ENCODE measurements around the gene CD3G.
A peak's percentile ranks its signal among the peaks of the same experiment; 100 is the strongest.

Gene CD3G

DNA sequence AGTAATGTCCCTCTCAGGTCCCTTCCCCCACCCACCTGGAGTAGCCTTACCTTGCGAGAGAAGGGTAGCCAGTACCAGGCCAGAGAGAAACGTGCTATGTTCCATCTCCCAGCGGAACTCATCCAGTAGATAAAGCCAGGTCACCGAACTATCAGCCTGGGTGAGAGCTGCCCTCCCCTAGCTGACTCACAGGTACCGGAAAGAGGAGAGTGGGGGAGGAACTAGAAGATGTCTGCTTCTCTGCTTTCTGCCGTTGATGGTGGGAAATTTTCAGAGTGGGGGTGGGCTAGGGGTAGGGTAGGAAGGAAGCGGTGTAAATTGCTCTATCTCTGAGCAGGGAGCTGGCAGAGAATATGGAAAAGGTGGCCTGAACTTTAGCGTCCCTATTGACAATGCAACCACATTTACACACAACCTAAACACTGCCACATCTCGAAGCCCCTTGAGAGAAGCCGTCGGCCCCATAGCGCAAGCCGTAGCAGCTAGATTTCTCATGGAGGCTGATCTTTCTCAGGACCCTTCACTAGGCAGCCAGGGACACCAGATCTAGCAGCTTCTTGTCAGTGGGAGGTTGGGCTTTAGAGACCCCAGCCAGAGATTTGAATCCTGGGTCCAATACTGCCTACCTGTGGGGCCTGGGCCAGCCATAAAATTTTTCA is 1.5 kb upstream of the CD3G start, which contains the start of gene CD3D:
Gene CD3D (minus strand): TSS at position 203 of the 659 bp plus-strand sequence. CDS start 98 bp downstream, at position 105.
- Histone ChIP-seq H3K27ac (ENCODE audit: poor library complexity, severe bottlenecking) (no peak within 1 kb of the TSS), H3K4me3 (ENCODE audit: severe bottlenecking) (no peak within 1 kb of the TSS), H3K9me3 (ENCODE audit: severe bottlenecking) (no peaks in the 10 kb centered on the region), H3K27me3 (ENCODE audit: insufficient read depth, poor library complexity, severe bottlenecking) (no peaks in the 10 kb centered on the region), H3K4me1 (ENCODE audit: insufficient read depth, poor library complexity, severe bottlenecking) (no peaks in the 10 kb centered on the region), H3K36me3 (ENCODE audit: low read depth) (no peaks in the 10 kb centered on the region)
- DNase-seq (ENCODE audit: low spot score), result no peak
- ATAC-seq (ENCODE audit: low read depth), result no peak
- TF ChIP-seq, protein P1, sequence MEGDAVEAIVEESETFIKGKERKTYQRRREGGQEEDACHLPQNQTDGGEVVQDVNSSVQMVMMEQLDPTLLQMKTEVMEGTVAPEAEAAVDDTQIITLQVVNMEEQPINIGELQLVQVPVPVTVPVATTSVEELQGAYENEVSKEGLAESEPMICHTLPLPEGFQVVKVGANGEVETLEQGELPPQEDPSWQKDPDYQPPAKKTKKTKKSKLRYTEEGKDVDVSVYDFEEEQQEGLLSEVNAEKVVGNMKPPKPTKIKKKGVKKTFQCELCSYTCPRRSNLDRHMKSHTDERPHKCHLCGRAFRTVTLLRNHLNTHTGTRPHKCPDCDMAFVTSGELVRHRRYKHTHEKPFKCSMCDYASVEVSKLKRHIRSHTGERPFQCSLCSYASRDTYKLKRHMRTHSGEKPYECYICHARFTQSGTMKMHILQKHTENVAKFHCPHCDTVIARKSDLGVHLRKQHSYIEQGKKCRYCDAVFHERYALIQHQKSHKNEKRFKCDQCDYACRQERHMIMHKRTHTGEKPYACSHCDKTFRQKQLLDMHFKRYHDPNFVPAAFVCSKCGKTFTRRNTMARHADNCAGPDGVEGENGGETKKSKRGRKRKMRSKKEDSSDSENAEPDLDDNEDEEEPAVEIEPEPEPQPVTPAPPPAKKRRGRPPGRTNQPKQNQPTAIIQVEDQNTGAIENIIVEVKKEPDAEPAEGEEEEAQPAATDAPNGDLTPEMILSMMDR (IDR thresholded peaks at IDR 0.05; ENCODE audit: poor library complexity, severe bottlenecking), result no peak

DNA sequence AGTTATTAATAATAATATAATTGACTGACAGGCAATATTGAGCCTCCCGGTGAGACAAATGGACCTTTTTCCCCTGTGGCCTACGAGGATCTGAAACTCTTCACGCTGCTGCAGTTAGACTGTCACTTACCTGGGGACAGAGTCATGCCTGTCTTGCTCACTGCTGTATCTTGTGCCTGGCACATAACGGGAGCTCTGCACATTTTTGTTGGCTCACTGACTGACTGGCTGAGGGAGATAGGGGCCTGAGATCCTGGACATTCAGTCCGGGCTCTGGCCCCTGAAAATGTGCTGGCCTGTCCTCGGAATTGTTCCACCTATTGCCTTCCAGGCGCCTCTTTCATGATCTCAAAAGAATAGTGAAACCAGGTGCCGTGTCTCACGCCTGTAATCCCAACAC is 896 bp upstream of the CD3G start:
- Histone ChIP-seq H3K4me1 (ENCODE audit: insufficient read depth, poor library complexity, severe bottlenecking) (no peaks in the 10 kb centered on the region), H3K9me3 (ENCODE audit: severe bottlenecking) (no peaks in the 10 kb centered on the region), H3K4me3 (ENCODE audit: severe bottlenecking) (no peak overlapping the region), H3K36me3 (ENCODE audit: low read depth) (no peaks in the 10 kb centered on the region), H3K27ac (ENCODE audit: poor library complexity, severe bottlenecking) (no peak overlapping the region), H3K27me3 (ENCODE audit: insufficient read depth, poor library complexity, severe bottlenecking) (no peaks in the 10 kb centered on the region)
- no peak for DNase-seq (ENCODE audit: low spot score)
- TF ChIP-seq, protein P1 (IDR thresholded peaks at IDR 0.05; ENCODE audit: poor library complexity, severe bottlenecking), result no peak
- no peak for ATAC-seq (ENCODE audit: low read depth)

DNA sequence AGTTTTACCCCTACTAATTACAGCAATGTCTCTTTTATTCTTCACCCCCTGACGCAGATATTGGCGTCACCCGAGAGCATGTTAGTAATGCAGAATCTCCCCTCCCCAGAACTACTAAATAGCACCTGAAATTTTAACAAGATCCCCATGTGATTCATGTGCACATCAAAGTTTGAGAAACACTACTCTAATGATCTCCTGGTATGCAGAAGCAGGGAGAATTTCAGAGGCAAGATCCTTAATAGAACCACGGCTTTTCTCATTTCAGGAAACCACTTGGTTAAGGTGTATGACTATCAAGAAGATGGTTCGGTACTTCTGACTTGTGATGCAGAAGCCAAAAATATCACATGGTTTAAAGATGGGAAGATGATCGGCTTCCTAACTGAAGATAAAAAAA is 5.3 kb downstream of the CD3G start:
- Histone ChIP-seq H3K9me3 (ENCODE audit: severe bottlenecking) (no peaks in the 10 kb centered on the region), H3K27me3 (ENCODE audit: insufficient read depth, poor library complexity, severe bottlenecking) (no peaks in the 10 kb centered on the region), H3K27ac (ENCODE audit: poor library complexity, severe bottlenecking) (no peak overlapping the region), H3K4me3 (ENCODE audit: severe bottlenecking) (no peak overlapping the region), H3K36me3 (ENCODE audit: low read depth) (no peaks in the 10 kb centered on the region), H3K4me1 (ENCODE audit: insufficient read depth, poor library complexity, severe bottlenecking) (no peaks in the 10 kb centered on the region)
- ATAC-seq (ENCODE audit: low read depth), result no peak
- DNase-seq (ENCODE audit: low spot score), result no peak
- TF ChIP-seq, protein P1 (IDR thresholded peaks at IDR 0.05; ENCODE audit: poor library complexity, severe bottlenecking), result no peak

DNA sequence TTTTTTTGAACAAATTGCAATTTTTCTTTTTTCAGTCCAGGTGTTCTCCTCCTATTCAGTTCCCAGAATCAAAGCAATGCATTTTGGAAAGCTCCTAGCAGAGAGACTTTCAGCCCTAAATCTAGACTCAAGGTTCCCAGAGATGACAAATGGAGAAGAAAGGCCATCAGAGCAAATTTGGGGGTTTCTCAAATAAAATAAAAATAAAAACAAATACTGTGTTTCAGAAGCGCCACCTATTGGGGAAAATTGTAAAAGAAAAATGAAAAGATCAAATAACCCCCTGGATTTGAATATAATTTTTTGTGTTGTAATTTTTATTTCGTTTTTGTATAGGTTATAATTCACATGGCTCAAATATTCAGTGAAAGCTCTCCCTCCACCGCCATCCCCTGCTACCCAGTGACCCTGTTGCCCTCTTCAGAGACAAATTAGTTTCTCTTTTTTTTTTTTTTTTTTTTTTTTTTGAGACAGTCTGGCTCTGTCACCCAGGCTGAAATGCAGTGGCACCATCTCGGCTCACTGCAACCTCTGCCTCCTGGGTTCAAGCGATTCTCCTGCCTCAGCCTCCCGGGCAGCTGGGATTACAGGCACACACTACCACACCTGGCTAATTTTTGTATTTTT is 9.1 kb downstream of the CD3G start:
- ATAC-seq (ENCODE audit: low read depth) (no peak), DNase-seq (ENCODE audit: low spot score) (no peak)
- no peak overlapping the region for H3K27ac ChIP-seq (ENCODE audit: poor library complexity, severe bottlenecking)
- no peaks in the 10 kb centered on the region for H3K36me3 ChIP-seq (ENCODE audit: low read depth)
- TF ChIP-seq, protein P1 (IDR thresholded peaks at IDR 0.05; ENCODE audit: poor library complexity, severe bottlenecking), result peak; percentile 84
- H3K27me3 ChIP-seq (ENCODE audit: insufficient read depth, poor library complexity, severe bottlenecking), result no peaks in the 10 kb centered on the region
- H3K4me1 ChIP-seq (ENCODE audit: insufficient read depth, poor library complexity, severe bottlenecking), result no peaks in the 10 kb centered on the region
- no peaks in the 10 kb centered on the region for H3K9me3 ChIP-seq (ENCODE audit: severe bottlenecking)
- no peak overlapping the region for H3K4me3 ChIP-seq (ENCODE audit: severe bottlenecking)

DNA sequence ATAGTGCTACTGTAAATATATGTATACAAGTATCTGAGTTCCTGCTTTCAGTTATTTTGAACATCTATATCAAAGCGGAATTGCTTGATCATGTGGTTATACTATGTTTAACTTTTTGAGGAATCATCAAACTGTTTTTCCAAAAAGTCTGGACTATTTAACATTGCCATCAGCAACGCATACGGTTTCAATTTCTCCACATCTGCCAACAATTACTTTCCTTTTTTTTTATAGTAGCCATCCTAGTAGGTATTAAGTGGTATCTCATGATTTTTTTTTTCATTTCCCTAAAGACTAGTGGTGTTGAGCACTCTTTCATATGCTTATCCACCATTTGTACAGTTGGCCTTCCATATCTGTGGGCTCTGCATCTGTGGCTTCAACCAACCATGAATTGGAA is 13.9 kb downstream of the CD3G start:
- Histone ChIP-seq H3K9me3 (ENCODE audit: severe bottlenecking) (no peaks in the 10 kb centered on the region), H3K27me3 (ENCODE audit: insufficient read depth, poor library complexity, severe bottlenecking) (no peaks in the 10 kb centered on the region), H3K27ac (ENCODE audit: poor library complexity, severe bottlenecking) (no peak overlapping the region), H3K4me1 (ENCODE audit: insufficient read depth, poor library complexity, severe bottlenecking) (peaks cover 8% of the 10 kb centered on the region), H3K4me3 (ENCODE audit: severe bottlenecking) (no peak overlapping the region), H3K36me3 (ENCODE audit: low read depth) (0 out of 2 replicates have a peak, but pooled peaks cover 2% of the 10 kb centered on the region)
- TF ChIP-seq, protein P1 (IDR thresholded peaks at IDR 0.05; ENCODE audit: poor library complexity, severe bottlenecking), result no peak
- no peak for DNase-seq (ENCODE audit: low spot score)
- no peak for ATAC-seq (ENCODE audit: low read depth)
